Fibroblast of the aortic adventitia (primary cell): Measurements from ENCODE around the gene NUP35. TPM values are rescaled to one million over a fixed set of nuclear protein-coding genes. Genes with fewer than 3 reads are reported as not detected.

ENCODE experiments used
- DNase-seq: peaks from one replicate; pipeline ENCODE4 v3.0.0-alpha.2; 2010; ENCODE audit warnings: low read depth
- H3K4me3 ChIP-seq: 2 replicates; pipeline ENCODE4 v1.5.1; 2011; ENCODE audit warnings: low read depth, mild to moderate bottlenecking, control low read depth, low read length, moderate library complexity
- total RNA-seq: library from RNA; depleted of rRNA; stranded (reverse); fragments of >200 nt; gene quantifications from 2 replicates; pipeline ENCODE4 v1.2.3, GENCODE V29; 2012; ENCODE audit warnings: low replicate concordance
- TF ChIP-seq, protein P1 (sequence below): IDR thresholded peaks from 2 replicates; pipeline ENCODE4 v1.5.1; 2011; ENCODE audit warnings: mild to moderate bottlenecking, low read length, control low read depth, inconsistent platforms; ENCODE audit not compliant: insufficient read depth

NUP35 gene
- total RNA-seq, 1 donor: 22.3 TPM

DNA sequence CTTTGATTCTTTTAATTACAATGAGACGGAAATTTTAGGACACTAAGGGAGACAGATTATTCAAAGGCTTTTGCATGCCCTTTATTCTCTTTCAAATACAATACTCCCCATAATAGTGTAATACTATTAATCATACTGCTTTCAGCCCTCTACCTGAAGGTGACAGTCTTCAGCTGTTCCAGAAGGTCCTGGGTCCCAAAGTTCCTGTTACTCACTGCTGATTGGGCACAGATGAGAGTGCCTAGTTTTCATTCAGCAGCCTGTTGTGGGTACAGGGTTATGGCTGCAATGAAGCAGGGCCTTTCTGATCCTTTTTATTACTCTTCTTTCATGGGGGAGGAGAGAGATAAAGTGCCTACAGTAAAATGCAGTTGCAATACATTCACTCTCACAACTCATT, 80.2 kb downstream of the NUP35 start:
- H3K4me3 ChIP-seq: no peak overlapping the region
- no peak for DNase-seq
- TF ChIP-seq, protein P1, sequence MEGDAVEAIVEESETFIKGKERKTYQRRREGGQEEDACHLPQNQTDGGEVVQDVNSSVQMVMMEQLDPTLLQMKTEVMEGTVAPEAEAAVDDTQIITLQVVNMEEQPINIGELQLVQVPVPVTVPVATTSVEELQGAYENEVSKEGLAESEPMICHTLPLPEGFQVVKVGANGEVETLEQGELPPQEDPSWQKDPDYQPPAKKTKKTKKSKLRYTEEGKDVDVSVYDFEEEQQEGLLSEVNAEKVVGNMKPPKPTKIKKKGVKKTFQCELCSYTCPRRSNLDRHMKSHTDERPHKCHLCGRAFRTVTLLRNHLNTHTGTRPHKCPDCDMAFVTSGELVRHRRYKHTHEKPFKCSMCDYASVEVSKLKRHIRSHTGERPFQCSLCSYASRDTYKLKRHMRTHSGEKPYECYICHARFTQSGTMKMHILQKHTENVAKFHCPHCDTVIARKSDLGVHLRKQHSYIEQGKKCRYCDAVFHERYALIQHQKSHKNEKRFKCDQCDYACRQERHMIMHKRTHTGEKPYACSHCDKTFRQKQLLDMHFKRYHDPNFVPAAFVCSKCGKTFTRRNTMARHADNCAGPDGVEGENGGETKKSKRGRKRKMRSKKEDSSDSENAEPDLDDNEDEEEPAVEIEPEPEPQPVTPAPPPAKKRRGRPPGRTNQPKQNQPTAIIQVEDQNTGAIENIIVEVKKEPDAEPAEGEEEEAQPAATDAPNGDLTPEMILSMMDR: no peak

DNA sequence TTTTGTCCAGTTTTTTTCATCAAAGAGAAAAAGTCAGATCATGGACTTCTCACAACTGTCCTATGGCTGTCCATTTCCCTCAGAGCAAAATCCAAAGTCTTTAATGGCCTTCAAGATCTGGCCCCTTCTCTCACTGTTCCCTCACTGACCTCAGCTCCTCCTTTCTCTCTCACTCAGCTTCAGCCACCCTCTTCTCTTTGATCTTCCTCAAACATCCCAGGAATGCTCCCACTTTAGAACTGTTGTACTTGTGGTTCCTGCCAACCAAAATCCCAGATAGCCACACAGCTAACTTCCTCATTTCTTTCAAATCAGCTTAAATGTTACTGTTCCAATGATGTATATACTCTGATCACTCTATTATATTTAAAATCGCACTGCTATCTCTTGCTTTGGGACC, 82.9 kb downstream of the NUP35 start:
- TF ChIP-seq, protein P1: no peak
- no peak overlapping the region for H3K4me3 ChIP-seq
- DNase-seq: peak; percentile 66

DNA sequence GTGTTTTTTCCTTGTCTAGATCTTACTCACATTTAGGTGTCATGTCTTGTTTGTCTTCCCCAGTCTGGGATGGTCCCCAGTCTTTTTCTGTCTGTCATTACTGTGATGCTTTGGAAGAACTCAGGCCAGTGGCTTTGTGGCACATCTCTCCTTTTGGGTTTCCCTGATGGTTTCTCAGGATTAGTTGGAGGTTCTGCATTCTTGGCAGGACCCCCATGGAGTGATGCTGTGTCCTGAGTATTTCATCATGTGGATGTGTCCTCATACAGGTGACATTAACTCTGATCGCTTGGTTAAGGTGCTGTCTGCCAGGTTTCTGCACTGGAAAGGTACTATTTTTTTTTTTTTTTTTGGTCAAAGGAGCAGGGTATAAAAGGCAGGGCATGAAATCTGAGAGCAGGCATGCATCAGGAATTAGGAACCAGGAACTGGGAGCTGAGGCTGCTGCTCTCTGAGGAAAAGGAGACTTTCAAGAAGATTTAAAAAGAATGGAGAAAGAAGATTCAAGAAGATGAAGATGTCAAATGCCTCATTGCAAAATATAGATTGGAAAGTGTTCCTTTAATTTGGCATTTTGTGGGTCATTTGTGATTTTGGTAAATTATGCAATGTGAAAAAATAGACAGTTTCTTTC, 85.3 kb downstream of the NUP35 start:
- no peak for DNase-seq
- TF ChIP-seq, protein P1: no peak
- no peak overlapping the region for H3K4me3 ChIP-seq

Other genes starting within 250 kb of the NUP35 start
- gene NCKAP1, start 86.0 kb upstream of the NUP35 start, total RNA-seq: 76.4 and 167 TPM in 2 replicates
- gene DUSP19, start 45.7 kb upstream of the NUP35 start, total RNA-seq: 1.6 and 4.8 TPM in 2 replicates